Thoracic aorta (tissue), 2 donors: ENCODE data around the gene LYRM2. TPM values are rescaled to one million over a fixed set of nuclear protein-coding genes. Genes with fewer than 3 reads are reported as not detected.

Experiments
- ATAC-seq: fragments of 150-250 bp; one replicate; pipeline ENCODE4 v1.8.0; 2017; ENCODE audit warnings: low read depth; ENCODE audit not compliant: insufficient number of reproducible peaks, low FRiP score
- DNase-seq: peaks from one replicate; pipeline ENCODE4 v3.0.0-alpha.2; 2020; ENCODE audit warnings: low spot score
- H3K27ac ChIP-seq, 2 donors: fragments of 200-600 bp; sonication (generic); 1 replicate in 1 of 2; 2 replicates in 1 of 2; pipeline ENCODE4 v1.5.1; 2016; ENCODE audit warnings: mild to moderate bottlenecking in 2 of 2, moderate library complexity in 2 of 2
- H3K27me3 ChIP-seq: fragments of 200-600 bp; sonication (generic); replicated peaks from 2 replicates; pipeline ENCODE4 v1.6.0; 2016; ENCODE audit warnings: mild to moderate bottlenecking; ENCODE audit not compliant: insufficient read depth
- H3K36me3 ChIP-seq: fragments of 200-600 bp; sonication (generic); one replicate; pipeline ENCODE4 v1.5.1; 2016
- H3K4me1 ChIP-seq, 2 donors: fragments of 200-600 bp; sonication (generic); 1 replicate in 1 of 2; 2 replicates in 1 of 2; pipeline versions ENCODE4 v1.5.1 to v1.6.0; 2016; ENCODE audit warnings: low read depth in 2 of 2, mild to moderate bottlenecking in 1 of 2; ENCODE audit not compliant: control insufficient read depth in 1 of 2
- H3K4me3 ChIP-seq: fragments of 200-600 bp; sonication (generic); 2 replicates; pipeline ENCODE4 v1.5.1; 2016; ENCODE audit warnings: mild to moderate bottlenecking
- H3K9me3 ChIP-seq: fragments of 200-600 bp; sonication (generic); 2 replicates; pipeline ENCODE4 v1.5.1; 2016
- total RNA-seq, 2 donors: library from RNA; depleted of rRNA; stranded (reverse); fragments of >200 nt; gene quantifications; one replicate each; pipeline versions ENCODE4 v1.1.0 to v1.2.3, GENCODE V29; 2016
- TF ChIP-seq, protein P1 (sequence below): fragments of 200-600 bp; sonication (generic); IDR thresholded peaks from one replicate; pipeline ENCODE4 v1.5.1; 2019; ENCODE audit warnings: antibody characterized with exemption

Gene LYRM2
- total RNA-seq, 2 donors from 2014 or later, result 12.9 to 18.1 TPM

GRCh38 chr6:89581689-89582088, 56.9 kb downstream of the LYRM2 start:
- Histone ChIP-seq H3K9me3 (no peaks in the 10 kb centered on the region), H3K27me3 (no peaks in the 10 kb centered on the region), H3K27ac (no peak overlapping the region), H3K4me3 (no peak overlapping the region), H3K36me3 (peaks cover 4% of the 10 kb centered on the region), H3K4me1 (peaks cover 18 to 24% of the 10 kb centered on the region in 2 donors)
- TF ChIP-seq, protein P1, sequence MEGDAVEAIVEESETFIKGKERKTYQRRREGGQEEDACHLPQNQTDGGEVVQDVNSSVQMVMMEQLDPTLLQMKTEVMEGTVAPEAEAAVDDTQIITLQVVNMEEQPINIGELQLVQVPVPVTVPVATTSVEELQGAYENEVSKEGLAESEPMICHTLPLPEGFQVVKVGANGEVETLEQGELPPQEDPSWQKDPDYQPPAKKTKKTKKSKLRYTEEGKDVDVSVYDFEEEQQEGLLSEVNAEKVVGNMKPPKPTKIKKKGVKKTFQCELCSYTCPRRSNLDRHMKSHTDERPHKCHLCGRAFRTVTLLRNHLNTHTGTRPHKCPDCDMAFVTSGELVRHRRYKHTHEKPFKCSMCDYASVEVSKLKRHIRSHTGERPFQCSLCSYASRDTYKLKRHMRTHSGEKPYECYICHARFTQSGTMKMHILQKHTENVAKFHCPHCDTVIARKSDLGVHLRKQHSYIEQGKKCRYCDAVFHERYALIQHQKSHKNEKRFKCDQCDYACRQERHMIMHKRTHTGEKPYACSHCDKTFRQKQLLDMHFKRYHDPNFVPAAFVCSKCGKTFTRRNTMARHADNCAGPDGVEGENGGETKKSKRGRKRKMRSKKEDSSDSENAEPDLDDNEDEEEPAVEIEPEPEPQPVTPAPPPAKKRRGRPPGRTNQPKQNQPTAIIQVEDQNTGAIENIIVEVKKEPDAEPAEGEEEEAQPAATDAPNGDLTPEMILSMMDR, result no peak
- ATAC-seq (no peak), DNase-seq (no peak)

DNA sequence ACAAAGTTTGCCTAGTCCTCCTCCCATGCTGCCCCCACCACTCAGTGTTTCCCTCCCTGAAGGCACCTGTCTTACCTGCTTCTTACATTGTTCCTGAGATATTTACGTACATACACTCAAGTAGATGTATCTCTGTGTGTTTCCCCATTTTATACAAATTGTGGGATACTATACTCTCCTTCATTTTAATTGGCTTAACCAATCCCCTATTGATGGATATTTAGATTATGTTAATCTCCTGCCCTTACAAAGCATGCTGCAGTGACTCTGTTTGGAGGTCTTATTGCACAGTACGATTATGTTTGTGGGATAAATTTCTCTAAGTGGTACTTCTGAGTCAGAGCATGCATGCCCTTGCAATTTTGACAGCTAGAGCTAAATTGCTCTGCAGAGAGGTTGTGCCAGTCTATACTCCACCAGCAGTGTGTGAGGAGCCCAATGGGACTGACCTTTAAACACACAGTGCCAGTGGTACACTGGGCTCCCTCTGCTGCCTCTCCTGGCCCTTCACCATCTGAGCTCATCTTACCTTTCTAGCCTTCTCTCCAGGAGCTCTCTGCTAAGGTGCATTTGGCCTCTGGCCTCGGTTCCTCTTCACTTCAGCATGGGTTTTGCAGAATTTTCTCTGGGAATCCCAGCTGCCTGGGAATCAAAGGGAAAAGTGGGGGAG, 57.4 kb downstream of the LYRM2 start:
- ATAC-seq, result no peak
- Histone ChIP-seq H3K27ac (no peak overlapping the region), H3K4me1 (peaks cover 18 to 30% of the 10 kb centered on the region in 2 donors), H3K9me3 (no peaks in the 10 kb centered on the region), H3K4me3 (no peak overlapping the region), H3K27me3 (no peaks in the 10 kb centered on the region), H3K36me3 (peaks cover 4% of the 10 kb centered on the region)
- DNase-seq, result no peak
- TF ChIP-seq, protein P1, result no peak

DNA sequence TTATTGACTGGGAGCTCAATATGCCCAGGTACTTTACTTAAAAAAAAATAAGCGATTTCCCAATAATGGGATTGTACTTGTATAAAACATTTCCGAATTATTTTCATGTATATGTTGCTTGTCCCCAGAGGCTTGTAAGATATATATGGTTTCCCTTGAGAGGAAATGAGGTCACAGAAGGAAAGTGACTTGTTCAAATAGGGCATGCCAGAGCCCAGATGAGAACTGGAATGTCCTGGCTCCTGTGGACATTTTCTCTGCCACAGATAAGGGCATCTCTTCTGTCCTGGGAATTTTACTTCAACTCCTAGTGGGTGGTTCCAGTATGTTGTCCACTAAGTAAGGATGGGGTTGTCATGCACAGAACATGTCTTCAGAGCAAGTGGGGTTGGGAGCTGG, 63.0 kb downstream of the LYRM2 start:
- DNase-seq, result no peak
- Histone ChIP-seq H3K27me3 (no peaks in the 10 kb centered on the region), H3K4me3 (no peak overlapping the region), H3K9me3 (no peaks in the 10 kb centered on the region), H3K27ac (peak overlapping the region in 1 of 2 donors; percentile 4), H3K4me1 (peaks cover 0 to 26% of the 10 kb centered on the region in 2 donors), H3K36me3 (no peaks in the 10 kb centered on the region)
- TF ChIP-seq, protein P1, result no peak
- ATAC-seq, result no peak

GRCh38 chr6:89574910-89575561, 63.5 kb downstream of the LYRM2 start:
- no peaks in the 10 kb centered on the region for H3K27me3 ChIP-seq
- TF ChIP-seq, protein P1, result no peak
- H3K9me3 ChIP-seq, result no peaks in the 10 kb centered on the region
- no peaks in the 10 kb centered on the region for H3K36me3 ChIP-seq
- peak overlapping the region in 1 of 2 donors; percentile 4 for H3K27ac ChIP-seq
- H3K4me3 ChIP-seq, result no peak overlapping the region
- no peak for DNase-seq
- H3K4me1 ChIP-seq, result peaks cover 0 to 26% of the 10 kb centered on the region in 2 donors
- no peak for ATAC-seq

DNA sequence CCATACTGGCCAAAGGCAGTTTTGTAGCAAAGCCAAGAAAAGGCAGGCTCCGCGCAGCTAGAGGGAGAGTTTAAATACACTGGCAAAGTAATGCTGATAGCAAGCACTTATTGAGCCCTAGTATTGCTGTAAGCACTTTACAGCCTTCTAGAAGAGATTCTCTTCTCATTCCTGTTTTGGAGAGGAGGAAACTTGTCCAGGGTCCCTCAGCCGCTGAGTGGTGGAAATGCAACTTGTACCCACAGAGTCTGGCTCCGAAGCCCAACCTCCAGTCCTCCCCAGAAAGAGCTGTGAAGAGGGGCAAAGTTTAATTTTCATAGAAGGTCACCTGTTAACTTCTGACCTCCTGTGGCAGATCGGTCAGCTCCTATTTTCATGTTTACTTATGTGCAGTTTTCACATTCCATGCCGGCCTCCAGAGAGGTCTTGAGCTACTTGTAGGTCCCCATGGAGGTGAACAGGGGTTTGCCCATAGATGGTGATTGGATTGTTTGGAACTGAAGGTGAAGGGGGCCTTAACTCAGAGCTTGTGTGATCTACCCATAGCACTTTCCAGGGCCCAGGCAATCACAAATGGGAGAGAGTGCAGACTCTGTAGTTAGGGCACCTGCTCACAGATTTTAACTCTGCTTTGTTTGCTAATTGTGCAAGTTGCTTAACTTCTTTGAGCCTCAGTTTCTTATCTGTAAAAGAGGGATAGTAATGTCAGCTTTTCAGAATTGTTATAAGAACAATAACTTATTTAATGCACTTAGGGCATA, 70.7 kb downstream of the LYRM2 start:
- Histone ChIP-seq H3K27ac (peak overlapping the region; percentile 85 to 87), H3K4me1 (peaks cover 36 to 64% of the 10 kb centered on the region in 2 donors), H3K9me3 (no peaks in the 10 kb centered on the region), H3K4me3 (no peak overlapping the region), H3K36me3 (no peaks in the 10 kb centered on the region), H3K27me3 (no peaks in the 10 kb centered on the region)
- TF ChIP-seq, protein P1, result no peak
- no peak for ATAC-seq
- DNase-seq, result no peak
